GM12865 (cell line): ENCODE measurements around the gene WNT7B.

Experiments
- DNase-seq: peaks from one replicate; pipeline ENCODE4 v3.0.0; 2010; ENCODE audit warnings: low read depth
- H3K4me3 ChIP-seq: 2 replicates; pipeline ENCODE4 v1.5.1; 2011; ENCODE audit warnings: mild to moderate bottlenecking, low read depth, low read length, control low read depth
- TF ChIP-seq, protein P1 (sequence below): IDR thresholded peaks from 2 replicates; pipeline ENCODE4 v1.5.1; 2011; ENCODE audit warnings: low read length, control low read depth, low read depth, inconsistent platforms; ENCODE audit not compliant: insufficient read depth; ENCODE audit errors: missing control alignments

Gene WNT7B

DNA sequence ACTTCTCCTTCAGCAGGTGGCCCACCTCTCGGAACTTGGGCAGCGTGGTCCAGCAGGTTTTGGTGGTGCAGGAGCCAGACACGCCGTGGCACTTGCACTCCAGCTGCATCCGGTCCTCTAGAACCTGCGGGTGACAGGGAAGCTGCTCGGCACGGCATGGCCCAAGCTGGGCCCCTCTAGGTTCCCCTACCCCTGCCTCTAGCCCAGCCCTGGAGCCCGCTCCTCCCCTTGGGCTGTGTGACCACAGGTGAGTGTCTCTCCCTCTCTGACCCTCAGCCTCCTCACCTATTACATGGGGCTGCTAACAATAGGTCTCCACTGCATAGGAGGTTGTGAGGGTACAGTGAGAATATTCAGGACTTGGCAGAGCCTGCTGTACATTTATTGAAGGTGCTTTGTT is 53.8 kb downstream of the WNT7B start:
- no peak overlapping the region for H3K4me3 ChIP-seq
- no peak for DNase-seq
- TF ChIP-seq, protein P1, sequence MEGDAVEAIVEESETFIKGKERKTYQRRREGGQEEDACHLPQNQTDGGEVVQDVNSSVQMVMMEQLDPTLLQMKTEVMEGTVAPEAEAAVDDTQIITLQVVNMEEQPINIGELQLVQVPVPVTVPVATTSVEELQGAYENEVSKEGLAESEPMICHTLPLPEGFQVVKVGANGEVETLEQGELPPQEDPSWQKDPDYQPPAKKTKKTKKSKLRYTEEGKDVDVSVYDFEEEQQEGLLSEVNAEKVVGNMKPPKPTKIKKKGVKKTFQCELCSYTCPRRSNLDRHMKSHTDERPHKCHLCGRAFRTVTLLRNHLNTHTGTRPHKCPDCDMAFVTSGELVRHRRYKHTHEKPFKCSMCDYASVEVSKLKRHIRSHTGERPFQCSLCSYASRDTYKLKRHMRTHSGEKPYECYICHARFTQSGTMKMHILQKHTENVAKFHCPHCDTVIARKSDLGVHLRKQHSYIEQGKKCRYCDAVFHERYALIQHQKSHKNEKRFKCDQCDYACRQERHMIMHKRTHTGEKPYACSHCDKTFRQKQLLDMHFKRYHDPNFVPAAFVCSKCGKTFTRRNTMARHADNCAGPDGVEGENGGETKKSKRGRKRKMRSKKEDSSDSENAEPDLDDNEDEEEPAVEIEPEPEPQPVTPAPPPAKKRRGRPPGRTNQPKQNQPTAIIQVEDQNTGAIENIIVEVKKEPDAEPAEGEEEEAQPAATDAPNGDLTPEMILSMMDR = no peak

DNA sequence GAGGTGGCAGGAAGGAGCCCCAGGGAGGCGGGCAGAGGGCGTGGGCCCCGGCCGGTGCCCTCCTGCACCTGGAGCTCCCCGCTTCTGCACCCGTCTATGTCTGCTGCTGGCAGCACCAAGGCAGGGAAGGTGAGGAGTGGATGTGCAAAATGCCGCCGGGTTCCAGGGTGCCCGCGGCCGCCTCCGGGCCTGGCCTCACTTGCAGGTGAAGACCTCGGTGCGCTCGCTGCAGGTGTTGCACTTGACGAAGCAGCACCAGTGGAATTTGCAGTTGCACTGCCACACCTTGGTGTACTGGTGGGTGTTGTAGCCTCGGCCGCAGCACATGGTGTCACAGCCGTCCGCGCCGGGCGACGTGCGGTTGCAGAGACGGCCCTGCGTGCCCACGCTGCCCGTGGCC is 54.3 kb downstream of the WNT7B start:
- TF ChIP-seq, protein P1 = no peak
- no peak overlapping the region for H3K4me3 ChIP-seq
- DNase-seq = no peak

DNA sequence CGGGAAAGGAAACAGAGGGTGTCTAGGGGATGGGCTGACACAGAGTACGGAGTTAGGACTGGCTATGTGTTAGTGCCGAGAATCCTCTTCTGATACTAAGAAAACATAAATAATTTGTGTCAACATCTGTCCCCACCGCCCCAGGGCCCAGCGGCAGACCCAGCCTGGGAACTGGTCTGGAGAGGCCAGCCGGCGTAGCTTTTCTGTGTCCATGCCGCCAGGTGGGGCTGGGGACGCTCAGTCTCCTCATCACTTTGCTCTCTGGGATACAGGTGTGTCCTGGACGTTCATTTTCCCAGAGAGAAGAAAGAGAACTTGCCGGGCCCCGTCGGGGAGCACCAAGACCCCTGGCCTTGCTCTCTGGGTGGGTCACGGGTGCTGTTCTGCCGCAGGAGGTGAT is 54.7 kb downstream of the WNT7B start:
- DNase-seq = no peak
- H3K4me3 ChIP-seq = no peak overlapping the region
- TF ChIP-seq, protein P1 = no peak

DNA sequence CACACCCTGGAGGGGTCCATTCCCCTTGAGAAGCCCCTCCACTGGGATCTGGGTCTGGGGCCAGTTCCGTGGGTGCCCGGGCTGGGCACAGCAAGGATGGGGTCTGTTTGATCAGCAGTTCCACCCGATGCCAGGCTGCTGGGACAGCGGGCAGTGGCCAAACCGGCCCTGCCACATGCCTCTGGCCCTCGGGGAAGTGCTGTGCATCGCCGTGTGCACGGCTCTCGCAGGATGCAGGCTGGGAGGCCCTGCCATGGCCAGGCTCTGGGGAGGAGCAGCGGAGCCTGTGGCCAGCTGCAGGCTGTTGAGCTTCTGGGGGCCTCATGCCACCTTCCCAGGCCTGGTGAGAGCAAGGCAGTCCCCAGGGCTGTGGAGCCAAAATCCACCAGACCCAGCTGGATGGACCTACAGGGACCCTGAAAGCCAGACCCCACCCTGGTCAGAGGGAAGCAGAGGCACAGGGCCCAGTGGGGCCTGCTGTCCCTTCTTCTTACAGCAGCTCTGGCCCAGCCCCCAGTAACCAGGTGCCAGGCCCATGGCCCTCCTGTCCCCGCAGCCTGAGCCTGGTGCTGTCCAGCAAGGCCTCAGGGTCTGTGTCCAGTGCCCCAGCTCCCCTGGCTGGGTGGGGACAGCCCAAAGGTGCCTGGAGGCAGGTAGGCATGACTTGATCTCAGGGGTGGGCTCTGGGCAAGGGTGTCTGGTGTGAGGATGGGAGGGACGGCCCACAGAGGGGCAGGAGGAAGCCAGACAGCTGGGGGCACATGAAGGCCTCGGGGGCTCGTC is 57.3 kb downstream of the WNT7B start:
- no peak overlapping the region for H3K4me3 ChIP-seq
- no peak for DNase-seq
- TF ChIP-seq, protein P1 = no peak

DNA sequence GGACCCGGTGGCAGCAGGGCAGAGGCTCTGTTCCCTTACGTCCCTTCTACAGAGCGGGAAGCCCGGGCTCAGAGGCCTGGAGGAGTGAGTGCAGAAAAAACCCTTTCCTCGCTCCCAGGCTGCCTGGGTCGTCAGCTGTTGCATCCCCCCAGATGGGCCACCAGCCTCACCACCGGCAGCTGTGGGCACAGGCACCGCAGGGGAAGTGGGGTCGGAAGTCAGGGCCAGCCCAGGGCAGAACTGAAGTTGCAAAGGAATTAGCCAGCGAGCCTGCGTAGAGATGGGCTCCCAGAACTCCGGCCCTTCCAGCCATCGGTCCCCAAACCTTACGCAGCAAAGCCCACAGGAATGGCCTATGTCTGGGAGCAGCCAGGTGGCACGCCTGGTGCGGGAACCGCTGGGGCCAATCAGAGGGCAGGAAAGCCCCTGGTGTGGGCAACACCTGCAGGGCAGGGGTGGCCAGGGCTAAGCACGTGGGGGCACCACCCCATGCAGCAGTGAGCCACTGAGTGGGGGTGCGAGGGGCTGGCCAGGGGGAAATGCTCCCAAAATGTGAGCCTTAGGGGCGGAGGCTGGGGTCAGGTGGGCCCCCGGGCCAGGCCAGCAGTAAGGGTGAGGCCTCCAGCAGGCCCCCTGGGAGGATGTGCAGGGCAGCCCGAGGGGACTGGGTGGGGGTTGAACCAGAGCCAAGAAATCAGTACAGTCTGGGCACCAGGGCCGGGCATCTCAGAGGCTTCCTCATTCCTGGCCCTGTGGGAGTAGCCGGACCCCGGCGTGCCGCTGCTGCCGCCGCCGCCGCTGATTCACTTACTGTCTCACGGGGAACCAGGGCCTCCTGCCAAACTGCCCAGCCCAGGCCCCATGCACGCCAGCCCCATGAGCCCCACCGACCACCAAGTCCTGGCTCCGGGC is 58.2 kb downstream of the WNT7B start:
- no peak for DNase-seq
- TF ChIP-seq, protein P1 = no peak
- no peak overlapping the region for H3K4me3 ChIP-seq

DNA sequence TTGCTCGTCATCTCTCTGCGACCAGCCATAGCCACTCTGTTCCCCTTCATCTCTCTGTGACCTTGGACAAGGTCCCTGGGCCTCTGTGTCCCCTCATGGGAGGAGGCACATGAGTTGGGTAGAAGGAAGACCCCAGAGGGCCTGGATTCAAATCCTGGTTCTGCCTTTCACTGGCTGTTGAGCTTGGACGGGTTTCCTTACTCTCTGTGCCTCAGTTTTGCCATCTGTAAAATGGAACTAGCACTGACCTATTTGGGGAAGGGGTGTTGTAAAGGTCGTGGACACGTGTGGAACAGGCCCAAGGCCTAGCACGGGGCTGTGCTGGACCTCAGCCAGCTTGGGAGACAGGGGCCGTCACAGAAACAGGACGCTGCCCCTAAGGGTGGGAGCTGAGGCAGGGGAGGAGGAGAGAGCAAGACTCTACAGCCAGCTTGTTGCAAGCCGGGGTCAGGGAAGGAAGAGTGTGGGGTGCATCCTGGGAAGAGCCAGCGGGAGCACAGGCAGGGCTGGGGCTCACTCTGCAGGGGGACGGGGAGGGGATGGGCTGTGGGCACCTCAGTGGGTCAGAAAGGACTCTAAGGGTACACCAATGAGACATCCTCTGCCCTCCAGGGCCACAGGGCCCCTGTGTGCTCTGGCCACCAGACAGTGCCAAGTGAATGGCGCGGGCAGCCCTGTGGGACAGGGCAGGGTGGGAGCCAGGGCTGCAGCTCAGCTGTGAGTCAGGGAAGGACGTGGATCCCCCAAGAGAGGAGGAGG is 59.1 kb downstream of the WNT7B start:
- TF ChIP-seq, protein P1 = no peak
- no peak for DNase-seq
- H3K4me3 ChIP-seq = no peak overlapping the region
